ACC112 (cell line): Measurements from ENCODE around the gene SHANK3.

ENCODE experiments used
- H2AFZ ChIP-seq: fragments of 200-600 bp; sonication (generic); one replicate; pipeline ENCODE4 v1.6.0; 2017; ENCODE audit warnings: antibody characterized with exemption, low read length; ENCODE audit not compliant: unreplicated experiment
- H3K27ac ChIP-seq: fragments of 200-600 bp; sonication (generic); 2 replicates; pipeline ENCODE4 v1.5.1; 2014; ENCODE audit warnings: low read depth, mild to moderate bottlenecking, antibody characterized with exemption, low read length, moderate library complexity
- H3K27me3 ChIP-seq: fragments of 200-600 bp; sonication (generic); 2 replicates; pipeline ENCODE4 v1.6.1; 2014; ENCODE audit warnings: mild to moderate bottlenecking, antibody characterized with exemption, low read length, moderate library complexity, mixed read lengths; ENCODE audit not compliant: insufficient read depth
- H3K36me3 ChIP-seq: fragments of 200-600 bp; sonication (generic); 2 replicates; pipeline ENCODE4 v1.6.1; 2016; ENCODE audit warnings: mild to moderate bottlenecking, antibody characterized with exemption, low read length, moderate library complexity, mixed read lengths; ENCODE audit not compliant: insufficient read depth
- H3K4me1 ChIP-seq: fragments of 200-600 bp; sonication (generic); one replicate; pipeline ENCODE4 v1.6.1; 2016; ENCODE audit warnings: low read length, mixed read lengths; ENCODE audit not compliant: insufficient read depth, unreplicated experiment, control insufficient read depth
- H3K4me3 ChIP-seq: fragments of 200-600 bp; sonication (generic); 2 replicates; pipeline ENCODE4 v1.5.1; 2014; ENCODE audit warnings: mild to moderate bottlenecking, low read depth, low read length
- H3K79me2 ChIP-seq: fragments of 200-600 bp; sonication (generic); one replicate; pipeline ENCODE4 v1.6.0; 2016; ENCODE audit warnings: low read length; ENCODE audit not compliant: control insufficient read depth, unreplicated experiment, insufficient read depth

Gene SHANK3

GRCh38 chr22:50672471-50673230 is at the start of gene SHANK3:
Gene SHANK3 (plus strand): TSS chr22:50672823.
- no peaks in the 10 kb centered on the region for H3K36me3 ChIP-seq
- peak within 1 kb of the TSS; percentile 63 for H3K4me3 ChIP-seq
- no peak within 1 kb of the TSS for H3K27ac ChIP-seq
- no peaks in the 10 kb centered on the region for H3K79me2 ChIP-seq
- H2AFZ ChIP-seq, result no peak within 1 kb of the TSS
- H3K27me3 ChIP-seq, result peaks cover 3% of the 10 kb centered on the region; the same call in 1 of the 2 replicates
- H3K4me1 ChIP-seq, result no peaks in the 10 kb centered on the region

- H3K36me3 ChIP-seq, result no peaks in the 10 kb centered on the region
- peaks cover 14% of the 10 kb centered on the region for H3K4me1 ChIP-seq
- no peak overlapping the region for H3K4me3 ChIP-seq
- no peak overlapping the region for H3K27ac ChIP-seq
- H3K79me2 ChIP-seq, result no peaks in the 10 kb centered on the region
- no peak overlapping the region for H2AFZ ChIP-seq
- H3K27me3 ChIP-seq, result no peaks in the 10 kb centered on the region
These were observed 48.1 kb upstream of the SHANK3 start for GRCh38 chr22:50624347-50625130.

GRCh38 chr22:50625131-50625567 is 47.5 kb upstream of the SHANK3 start:
- H3K27me3 ChIP-seq, result no peaks in the 10 kb centered on the region
- no peaks in the 10 kb centered on the region for H3K36me3 ChIP-seq
- peaks cover 14% of the 10 kb centered on the region for H3K4me1 ChIP-seq
- H3K4me3 ChIP-seq, result no peak overlapping the region
- no peaks in the 10 kb centered on the region for H3K79me2 ChIP-seq
- no peak overlapping the region for H2AFZ ChIP-seq
- H3K27ac ChIP-seq, result no peak overlapping the region

- Histone ChIP-seq H3K4me3 (no peak overlapping the region), H3K79me2 (no peaks in the 10 kb centered on the region), H3K4me1 (peaks cover 12% of the 10 kb centered on the region), H3K27ac (no peak overlapping the region), H2AFZ (no peak overlapping the region), H3K27me3 (no peaks in the 10 kb centered on the region), H3K36me3 (no peaks in the 10 kb centered on the region)
These were observed 46.9 kb upstream of the SHANK3 start for GRCh38 chr22:50625568-50626313.

GRCh38 chr22:50626314-50626849 is 46.2 kb upstream of the SHANK3 start:
- Histone ChIP-seq H3K27ac (no peak overlapping the region), H3K79me2 (no peaks in the 10 kb centered on the region), H3K4me3 (no peak overlapping the region), H3K4me1 (peaks cover 6% of the 10 kb centered on the region), H2AFZ (no peak overlapping the region), H3K27me3 (no peaks in the 10 kb centered on the region), H3K36me3 (no peaks in the 10 kb centered on the region)

- Histone ChIP-seq H3K4me3 (peak overlapping the region; percentile 89), H3K79me2 (no peaks in the 10 kb centered on the region), H3K27me3 (no peaks in the 10 kb centered on the region), H2AFZ (no peak overlapping the region), H3K27ac (no peak overlapping the region), H3K36me3 (no peaks in the 10 kb centered on the region), H3K4me1 (peaks cover under 1% of the 10 kb centered on the region)
These were observed 45.6 kb upstream of the SHANK3 start for GRCh38 chr22:50626850-50627641.

- Histone ChIP-seq H3K27ac (no peak within 1 kb of the TSS), H3K79me2 (no peaks in the 10 kb centered on the region), H3K4me1 (no peaks in the 10 kb centered on the region), H3K27me3 (no peaks in the 10 kb centered on the region), H3K36me3 (no peaks in the 10 kb centered on the region), H2AFZ (peak within 1 kb of the TSS; percentile 68), H3K4me3 (peak within 1 kb of the TSS; percentile 93)
These were observed 44.7 kb upstream of the SHANK3 start, which contains the start of gene ARSA for GRCh38 chr22:50627642-50628542. Gene ARSA (minus strand): TSS chr22:50628152. CDS start chr22:50627779, 373 bp downstream.

- H3K4me3 ChIP-seq, result peak overlapping the region; percentile 93
- peak overlapping the region; percentile 68 for H2AFZ ChIP-seq
- no peaks in the 10 kb centered on the region for H3K36me3 ChIP-seq
- no peaks in the 10 kb centered on the region for H3K27me3 ChIP-seq
- H3K79me2 ChIP-seq, result no peaks in the 10 kb centered on the region
- H3K27ac ChIP-seq, result no peak overlapping the region
- no peaks in the 10 kb centered on the region for H3K4me1 ChIP-seq
These were observed 44.0 kb upstream of the SHANK3 start for GRCh38 chr22:50628543-50629134.

GRCh38 chr22:50630376-50630775 is 42.2 kb upstream of the SHANK3 start:
- H3K27me3 ChIP-seq, result no peaks in the 10 kb centered on the region
- H3K36me3 ChIP-seq, result no peaks in the 10 kb centered on the region
- H3K27ac ChIP-seq, result no peak overlapping the region
- H3K79me2 ChIP-seq, result no peaks in the 10 kb centered on the region
- H2AFZ ChIP-seq, result no peak overlapping the region
- no peak overlapping the region for H3K4me3 ChIP-seq
- H3K4me1 ChIP-seq, result no peaks in the 10 kb centered on the region
